Measurements from ENCODE around the gene ELFN1.

DNA sequence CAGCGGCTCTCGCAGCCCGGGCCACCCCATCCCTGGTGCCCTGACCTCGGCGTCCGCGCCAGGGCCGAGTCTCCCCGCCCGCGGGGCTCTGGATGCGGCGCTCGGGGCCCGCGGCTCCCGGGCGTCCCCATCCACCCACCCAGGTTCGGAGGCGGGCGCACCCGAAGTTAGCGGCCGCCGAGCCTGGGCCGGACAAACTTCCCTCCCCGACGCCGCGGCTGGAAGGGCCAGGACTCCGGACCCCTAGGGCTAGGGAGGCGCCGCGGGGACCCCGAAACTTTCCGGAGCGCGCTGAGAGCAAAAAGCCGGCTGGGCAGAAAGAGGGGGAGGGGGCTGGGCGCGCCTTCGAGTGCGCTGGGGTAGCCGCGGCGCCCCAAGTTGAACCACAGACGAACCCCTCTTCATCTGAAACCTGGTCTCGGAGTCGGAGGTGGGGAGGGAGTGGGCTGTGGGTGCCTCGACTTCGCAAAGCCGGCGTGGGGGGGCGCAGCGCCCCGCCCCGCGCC, 3.7 kb upstream of the ELFN1 start:
- TF ChIP-seq TAF1 (IDR thresholded peaks at IDR 0.05; ENCODE audit: borderline replicate concordance, insufficient read depth, low read length) = no peak
- TF ChIP-seq, protein P1, sequence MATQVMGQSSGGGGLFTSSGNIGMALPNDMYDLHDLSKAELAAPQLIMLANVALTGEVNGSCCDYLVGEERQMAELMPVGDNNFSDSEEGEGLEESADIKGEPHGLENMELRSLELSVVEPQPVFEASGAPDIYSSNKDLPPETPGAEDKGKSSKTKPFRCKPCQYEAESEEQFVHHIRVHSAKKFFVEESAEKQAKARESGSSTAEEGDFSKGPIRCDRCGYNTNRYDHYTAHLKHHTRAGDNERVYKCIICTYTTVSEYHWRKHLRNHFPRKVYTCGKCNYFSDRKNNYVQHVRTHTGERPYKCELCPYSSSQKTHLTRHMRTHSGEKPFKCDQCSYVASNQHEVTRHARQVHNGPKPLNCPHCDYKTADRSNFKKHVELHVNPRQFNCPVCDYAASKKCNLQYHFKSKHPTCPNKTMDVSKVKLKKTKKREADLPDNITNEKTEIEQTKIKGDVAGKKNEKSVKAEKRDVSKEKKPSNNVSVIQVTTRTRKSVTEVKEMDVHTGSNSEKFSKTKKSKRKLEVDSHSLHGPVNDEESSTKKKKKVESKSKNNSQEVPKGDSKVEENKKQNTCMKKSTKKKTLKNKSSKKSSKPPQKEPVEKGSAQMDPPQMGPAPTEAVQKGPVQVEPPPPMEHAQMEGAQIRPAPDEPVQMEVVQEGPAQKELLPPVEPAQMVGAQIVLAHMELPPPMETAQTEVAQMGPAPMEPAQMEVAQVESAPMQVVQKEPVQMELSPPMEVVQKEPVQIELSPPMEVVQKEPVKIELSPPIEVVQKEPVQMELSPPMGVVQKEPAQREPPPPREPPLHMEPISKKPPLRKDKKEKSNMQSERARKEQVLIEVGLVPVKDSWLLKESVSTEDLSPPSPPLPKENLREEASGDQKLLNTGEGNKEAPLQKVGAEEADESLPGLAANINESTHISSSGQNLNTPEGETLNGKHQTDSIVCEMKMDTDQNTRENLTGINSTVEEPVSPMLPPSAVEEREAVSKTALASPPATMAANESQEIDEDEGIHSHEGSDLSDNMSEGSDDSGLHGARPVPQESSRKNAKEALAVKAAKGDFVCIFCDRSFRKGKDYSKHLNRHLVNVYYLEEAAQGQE (IDR thresholded peaks at IDR 0.05; ENCODE audit: insufficient read depth in 1 of 2, low read depth in 2 of 2, low read length in 2 of 2) = no peak
- TF ChIP-seq POLR2AphosphoS5 (IDR thresholded peaks at IDR 0.05; ENCODE audit: low read depth, low read length) = no peak
